ENCODE measurements around the gene LY6G5C. TPM values are rescaled to one million over a fixed set of nuclear protein-coding genes. Genes with fewer than 3 reads are reported as not detected.
"Not testable (repeated sequence)": the region's sequence is repeated elsewhere in the genome, so short reads cannot be mapped to it uniquely, and the experiment has no call there.

LY6G5C gene
- total RNA-seq, 1 donor from 2014 or later: not detected

DNA sequence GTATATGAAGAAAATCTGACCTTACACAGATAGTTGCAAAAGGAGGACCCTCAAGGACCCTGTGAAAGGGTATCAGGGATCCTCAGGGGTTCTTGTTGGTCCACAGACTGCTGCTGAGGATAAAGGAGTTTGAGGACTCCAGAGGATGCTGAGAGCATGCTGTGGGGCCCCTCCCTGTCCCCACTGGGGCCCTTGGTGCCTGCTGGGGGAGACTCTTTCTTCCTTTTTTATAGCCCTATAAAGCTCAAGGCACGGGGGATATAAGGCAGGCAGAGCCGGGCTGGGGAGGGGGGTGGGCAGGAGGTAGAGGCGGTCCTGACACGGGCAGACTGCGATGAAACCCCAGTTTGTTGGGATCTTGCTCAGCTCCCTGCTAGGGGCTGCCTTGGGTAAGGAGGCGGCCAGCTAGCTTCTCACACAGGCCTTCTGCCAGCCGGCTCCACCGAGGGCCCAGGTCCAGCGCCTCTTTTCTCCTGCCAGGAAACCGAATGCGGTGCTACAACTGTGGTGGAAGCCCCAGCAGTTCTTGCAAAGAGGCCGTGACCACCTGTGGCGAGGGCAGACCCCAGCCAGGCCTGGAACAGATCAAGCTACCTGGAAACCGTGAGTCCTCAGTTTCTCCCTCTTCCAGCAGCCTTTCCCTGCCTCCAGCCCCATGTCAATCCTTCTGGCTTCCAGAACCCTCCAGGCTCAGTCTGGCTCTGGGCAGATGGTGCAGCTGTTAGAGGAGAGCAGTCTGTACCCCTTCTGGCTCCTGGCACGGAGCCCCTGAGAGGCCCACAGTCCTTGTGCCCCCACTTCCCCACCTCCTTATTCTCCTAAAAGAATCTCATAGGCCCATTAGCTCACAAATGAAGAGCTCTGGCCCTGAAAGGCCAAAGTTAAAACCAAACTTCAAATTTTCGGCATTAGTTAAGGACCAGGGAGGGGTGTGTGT lies 34.4 kb upstream of the LY6G5C start, which contains the start of gene LY6G6D:
Gene LY6G6D, plus strand, starts transcription at position 327 of the 937 bp plus-strand sequence. Its CDS starts 8 bp downstream, at position 335.
- peaks cover 0 to 5% (median 0%) of the 10 kb centered on the region in 3 donors for H3K27me3 ChIP-seq (ENCODE audit: control insufficient read depth in 3 of 3, insufficient read depth in 3 of 3, low read length in 3 of 3)

DNA sequence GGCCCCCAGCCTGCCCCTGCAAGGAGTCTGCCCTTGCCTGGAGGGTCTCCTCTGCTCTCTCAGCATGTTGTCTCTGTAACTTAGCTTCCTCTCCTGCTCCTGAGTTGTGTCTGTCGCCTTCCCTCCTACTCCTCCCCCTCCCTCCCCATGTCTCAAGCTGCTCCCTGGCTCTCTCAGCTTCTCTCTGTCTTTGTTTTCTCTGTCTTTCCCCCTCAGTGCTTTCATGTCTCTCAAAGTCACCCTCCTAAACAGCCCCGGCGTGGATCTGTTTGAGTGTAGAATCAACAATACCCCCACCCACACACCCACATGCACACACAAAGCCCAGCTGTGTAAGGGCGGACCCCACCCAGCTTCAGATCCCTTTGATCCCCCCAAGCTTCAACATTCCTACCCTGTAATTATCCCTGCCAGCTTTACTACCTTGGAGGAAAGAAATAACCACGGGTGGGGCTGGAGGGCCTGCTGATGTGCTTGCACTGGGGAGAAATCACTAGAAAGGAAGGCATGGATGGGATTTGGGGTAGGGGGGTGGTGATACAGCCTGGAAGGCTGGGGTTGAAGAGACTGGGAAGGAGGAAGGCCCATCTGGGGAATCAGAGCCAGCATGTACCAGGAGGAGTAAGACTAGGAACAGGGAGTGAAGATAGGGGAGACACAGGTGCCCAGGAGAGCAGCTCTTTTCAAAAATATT lies 33.3 kb upstream of the LY6G5C start:
- Histone ChIP-seq H3K4me3 (ENCODE audit: low read length in 3 of 3) (no peak overlapping the region), H3K27me3 (ENCODE audit: control insufficient read depth in 3 of 3, insufficient read depth in 3 of 3, low read length in 3 of 3) (peaks cover 0 to 5% (median 0%) of the 10 kb centered on the region in 3 donors), H3K27ac (ENCODE audit: low read depth, low read length) (no peak overlapping the region), H3K9me3 (ENCODE audit: control insufficient read depth in 3 of 3, low read length in 3 of 3) (no peaks in the 10 kb centered on the region), H3K4me1 (ENCODE audit: control insufficient read depth in 3 of 3, insufficient read depth in 3 of 3, low read length in 3 of 3) (peaks cover 0 to 5% (median 0%) of the 10 kb centered on the region in 3 donors), H3K9ac (ENCODE audit: low read depth in 1 of 3, low read length in 3 of 3) (no peak overlapping the region), H3K36me3 (ENCODE audit: control insufficient read depth in 3 of 3, insufficient read depth in 3 of 3, low read length in 3 of 3) (no peaks in the 10 kb centered on the region)

More for the DNA sequence above, 34.4 kb upstream of the LY6G5C start, which contains the start of gene LY6G6D:
- no peak within 1 kb of the TSS for H3K4me3 ChIP-seq (ENCODE audit: low read length in 3 of 3)
- H3K9ac ChIP-seq (ENCODE audit: low read depth in 1 of 3, low read length in 3 of 3): no peak within 1 kb of the TSS
- no peaks in the 10 kb centered on the region for H3K36me3 ChIP-seq (ENCODE audit: control insufficient read depth in 3 of 3, insufficient read depth in 3 of 3, low read length in 3 of 3)
- peaks cover 0 to 5% (median 0%) of the 10 kb centered on the region in 3 donors for H3K4me1 ChIP-seq (ENCODE audit: control insufficient read depth in 3 of 3, insufficient read depth in 3 of 3, low read length in 3 of 3)
- H3K27ac ChIP-seq (ENCODE audit: low read depth, low read length): no peak within 1 kb of the TSS
- H3K9me3 ChIP-seq (ENCODE audit: control insufficient read depth in 3 of 3, low read length in 3 of 3): no peaks in the 10 kb centered on the region

DNA sequence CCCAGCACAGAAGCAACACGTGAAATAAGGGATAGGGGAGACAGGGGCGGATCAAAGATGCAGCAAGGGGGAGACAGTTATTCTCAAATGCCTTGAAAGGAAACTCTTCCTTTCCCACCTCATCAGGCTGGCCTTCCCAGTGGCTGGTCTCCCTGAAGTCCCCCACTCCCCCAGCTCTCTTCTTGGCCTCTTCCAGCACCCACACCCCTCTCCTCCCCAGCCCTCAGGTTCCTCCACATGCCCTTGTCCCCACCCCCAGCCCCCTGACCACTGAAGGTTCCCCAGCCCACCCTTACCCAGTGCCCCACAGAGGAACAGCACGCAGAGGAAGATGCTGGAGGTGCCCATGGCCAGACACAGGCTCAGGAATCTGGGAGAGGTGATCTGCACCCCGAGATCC lies 32.6 kb upstream of the LY6G5C start:
- H3K9me3 ChIP-seq (ENCODE audit: control insufficient read depth in 3 of 3, low read length in 3 of 3): no peaks in the 10 kb centered on the region
- peaks cover 0 to 5% (median 0%) of the 10 kb centered on the region in 3 donors for H3K27me3 ChIP-seq (ENCODE audit: control insufficient read depth in 3 of 3, insufficient read depth in 3 of 3, low read length in 3 of 3)
- no peak overlapping the region for H3K4me3 ChIP-seq (ENCODE audit: low read length in 3 of 3)
- H3K9ac ChIP-seq (ENCODE audit: low read depth in 1 of 3, low read length in 3 of 3): no peak overlapping the region
- H3K4me1 ChIP-seq (ENCODE audit: control insufficient read depth in 3 of 3, insufficient read depth in 3 of 3, low read length in 3 of 3): peaks cover 0 to 5% (median 0%) of the 10 kb centered on the region in 3 donors
- H3K27ac ChIP-seq (ENCODE audit: low read depth, low read length): no peak overlapping the region
- no peaks in the 10 kb centered on the region for H3K36me3 ChIP-seq (ENCODE audit: control insufficient read depth in 3 of 3, insufficient read depth in 3 of 3, low read length in 3 of 3)

DNA sequence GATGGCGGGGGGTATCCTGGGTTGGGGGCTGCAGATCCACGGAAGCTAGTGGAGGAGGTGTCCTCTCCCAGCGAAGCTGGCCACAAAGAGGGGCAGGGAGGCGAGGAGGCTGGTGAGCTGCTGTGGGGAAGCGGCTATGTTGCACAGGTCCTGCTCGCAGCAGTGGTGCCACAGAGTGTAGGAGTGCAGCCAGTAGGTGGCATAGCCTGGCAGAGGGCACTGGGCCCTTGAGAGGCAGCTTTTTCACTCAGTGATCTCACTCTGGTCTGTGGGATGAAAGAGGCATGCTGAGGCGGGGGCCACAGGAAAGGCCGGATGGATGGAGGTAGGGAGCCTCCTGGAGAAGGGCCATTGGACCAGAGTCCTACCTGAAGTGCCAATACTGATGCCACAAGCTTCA lies 31.4 kb upstream of the LY6G5C start:
- no peak overlapping the region for H3K9ac ChIP-seq (ENCODE audit: low read depth in 1 of 3, low read length in 3 of 3)
- H3K27ac ChIP-seq (ENCODE audit: low read depth, low read length): no peak overlapping the region
- no peaks in the 10 kb centered on the region for H3K9me3 ChIP-seq (ENCODE audit: control insufficient read depth in 3 of 3, low read length in 3 of 3)
- no peaks in the 10 kb centered on the region for H3K36me3 ChIP-seq (ENCODE audit: control insufficient read depth in 3 of 3, insufficient read depth in 3 of 3, low read length in 3 of 3)
- no peak overlapping the region for H3K4me3 ChIP-seq (ENCODE audit: low read length in 3 of 3)
- peaks cover 0 to 5% (median 0%) of the 10 kb centered on the region in 3 donors for H3K27me3 ChIP-seq (ENCODE audit: control insufficient read depth in 3 of 3, insufficient read depth in 3 of 3, low read length in 3 of 3)
- peaks cover 0 to 5% (median 0%) of the 10 kb centered on the region in 3 donors for H3K4me1 ChIP-seq (ENCODE audit: control insufficient read depth in 3 of 3, insufficient read depth in 3 of 3, low read length in 3 of 3)

DNA sequence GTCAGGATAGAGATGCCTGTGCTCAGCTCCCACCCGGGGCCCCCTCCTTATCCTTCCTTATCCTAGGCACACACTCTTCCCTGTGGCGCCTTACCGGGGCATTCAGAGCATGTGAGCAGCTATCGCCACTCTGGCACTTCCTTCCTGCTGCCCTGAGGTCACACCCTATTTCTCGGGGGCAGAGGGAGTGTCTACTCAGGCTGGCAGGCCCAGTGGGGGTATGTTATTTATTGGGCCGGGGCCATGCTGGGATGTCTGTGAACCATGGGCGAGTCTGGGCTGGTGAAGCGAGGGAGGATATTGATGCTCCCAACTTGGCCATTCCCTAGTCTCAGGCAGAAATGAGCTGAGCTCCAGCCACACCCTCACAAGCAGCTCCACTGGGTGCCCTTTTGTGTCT lies 30.4 kb upstream of the LY6G5C start:
- Histone ChIP-seq H3K36me3 (ENCODE audit: control insufficient read depth in 3 of 3, insufficient read depth in 3 of 3, low read length in 3 of 3) (no peaks in the 10 kb centered on the region), H3K9me3 (ENCODE audit: control insufficient read depth in 3 of 3, low read length in 3 of 3) (no peaks in the 10 kb centered on the region), H3K27me3 (ENCODE audit: control insufficient read depth in 3 of 3, insufficient read depth in 3 of 3, low read length in 3 of 3) (peaks cover 0 to 5% (median 0%) of the 10 kb centered on the region in 3 donors), H3K27ac (ENCODE audit: low read depth, low read length) (no peak overlapping the region), H3K9ac (ENCODE audit: low read depth in 1 of 3, low read length in 3 of 3) (no peak overlapping the region), H3K4me1 (ENCODE audit: control insufficient read depth in 3 of 3, insufficient read depth in 3 of 3, low read length in 3 of 3) (peaks cover 0 to 5% (median 0%) of the 10 kb centered on the region in 3 donors), H3K4me3 (ENCODE audit: low read length in 3 of 3) (no peak overlapping the region)

DNA sequence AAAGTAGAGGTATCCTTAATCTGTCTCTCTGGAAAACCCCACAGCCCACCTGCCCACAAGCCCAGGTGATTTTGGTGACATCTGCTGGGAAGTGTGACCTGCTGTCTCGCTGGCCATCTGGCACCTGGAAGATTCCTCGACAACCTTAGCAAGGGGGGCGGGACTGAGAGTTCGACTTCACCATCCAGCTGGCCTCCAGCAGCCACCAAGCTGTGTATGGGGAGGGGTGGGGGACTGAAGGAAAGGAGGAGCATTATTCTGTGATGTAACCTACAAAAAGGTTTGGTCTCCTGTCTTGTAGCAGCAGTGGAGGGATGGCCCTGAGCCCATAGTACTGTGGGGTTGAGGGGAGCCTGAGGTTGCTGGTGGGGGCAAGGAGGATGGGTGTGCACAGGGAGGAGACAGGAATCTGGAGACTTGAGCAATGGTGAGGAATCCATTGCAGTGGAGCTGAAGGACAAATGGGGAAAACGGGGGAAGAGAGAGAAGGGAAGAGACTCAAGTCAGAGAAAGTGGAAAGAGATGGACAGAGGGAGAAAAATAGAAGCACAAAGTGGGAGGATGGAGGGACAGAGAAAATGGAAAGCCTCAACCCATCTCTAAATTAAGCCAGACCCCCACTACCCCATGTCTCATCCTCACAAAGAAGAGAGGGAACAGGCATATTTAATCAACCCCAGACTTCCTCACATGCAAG lies 29.8 kb upstream of the LY6G5C start:
- no peak overlapping the region for H3K27ac ChIP-seq (ENCODE audit: low read depth, low read length)

DNA sequence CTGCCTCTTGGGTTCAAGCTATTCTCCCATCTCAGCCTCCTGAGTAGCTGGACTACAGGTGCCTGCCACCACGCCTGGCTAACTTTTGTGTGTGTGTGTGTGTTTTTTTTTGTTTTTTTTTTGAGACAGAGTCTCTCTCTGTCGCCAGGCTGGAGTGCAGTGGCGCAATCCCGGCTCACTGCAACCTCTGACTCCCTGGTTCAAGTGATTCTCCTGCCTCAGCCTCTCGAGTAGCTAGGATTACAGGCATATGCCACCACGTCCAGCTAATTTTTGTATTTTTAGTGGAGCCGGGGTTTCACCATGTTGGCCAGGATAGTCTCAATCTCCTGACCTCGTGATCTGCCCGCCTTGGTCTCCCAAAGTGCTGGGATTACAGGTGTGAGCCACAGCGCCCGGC lies 28.3 kb upstream of the LY6G5C start:
- H3K4me1 ChIP-seq (ENCODE audit: control insufficient read depth in 3 of 3, insufficient read depth in 3 of 3, low read length in 3 of 3); H3K36me3 ChIP-seq (ENCODE audit: control insufficient read depth in 3 of 3, insufficient read depth in 3 of 3, low read length in 3 of 3); H3K27ac ChIP-seq (ENCODE audit: low read depth, low read length); H3K4me3 ChIP-seq (ENCODE audit: low read length in 3 of 3); H3K9ac ChIP-seq (ENCODE audit: low read depth in 1 of 3, low read length in 3 of 3); H3K9me3 ChIP-seq (ENCODE audit: control insufficient read depth in 3 of 3, low read length in 3 of 3); H3K27me3 ChIP-seq (ENCODE audit: control insufficient read depth in 3 of 3, insufficient read depth in 3 of 3, low read length in 3 of 3): not testable (repeated sequence)

More for the DNA sequence above, 29.8 kb upstream of the LY6G5C start:
- Histone ChIP-seq H3K9ac (ENCODE audit: low read depth in 1 of 3, low read length in 3 of 3) (no peak overlapping the region), H3K36me3 (ENCODE audit: control insufficient read depth in 3 of 3, insufficient read depth in 3 of 3, low read length in 3 of 3) (no peaks in the 10 kb centered on the region), H3K4me3 (ENCODE audit: low read length in 3 of 3) (no peak overlapping the region), H3K4me1 (ENCODE audit: control insufficient read depth in 3 of 3, insufficient read depth in 3 of 3, low read length in 3 of 3) (peaks cover 0 to 5% (median 0%) of the 10 kb centered on the region in 3 donors), H3K9me3 (ENCODE audit: control insufficient read depth in 3 of 3, low read length in 3 of 3) (no peaks in the 10 kb centered on the region), H3K27me3 (ENCODE audit: control insufficient read depth in 3 of 3, insufficient read depth in 3 of 3, low read length in 3 of 3) (peaks cover 0 to 5% (median 0%) of the 10 kb centered on the region in 3 donors)

DNA sequence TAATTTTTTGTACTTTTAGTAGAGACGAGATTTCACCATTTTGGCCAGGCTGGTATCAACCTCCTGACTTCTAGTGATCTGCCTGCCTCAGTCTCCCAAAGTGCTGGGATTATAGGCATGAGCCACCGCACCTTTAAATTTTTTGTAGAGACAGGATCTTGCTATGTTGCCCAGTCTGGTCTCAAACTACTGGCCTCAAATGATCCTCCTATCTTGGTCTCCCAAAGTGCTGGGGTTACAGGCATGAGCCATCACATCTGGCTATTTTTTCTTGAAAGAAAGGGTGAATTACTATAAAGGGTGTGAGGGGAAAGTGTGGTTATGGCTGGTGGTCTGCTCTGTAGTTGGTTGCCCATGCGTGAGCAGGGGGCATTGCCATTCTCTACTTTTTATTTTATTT lies 27.4 kb upstream of the LY6G5C start:
- no peaks in the 10 kb centered on the region for H3K9me3 ChIP-seq (ENCODE audit: control insufficient read depth in 3 of 3, low read length in 3 of 3)

DNA sequence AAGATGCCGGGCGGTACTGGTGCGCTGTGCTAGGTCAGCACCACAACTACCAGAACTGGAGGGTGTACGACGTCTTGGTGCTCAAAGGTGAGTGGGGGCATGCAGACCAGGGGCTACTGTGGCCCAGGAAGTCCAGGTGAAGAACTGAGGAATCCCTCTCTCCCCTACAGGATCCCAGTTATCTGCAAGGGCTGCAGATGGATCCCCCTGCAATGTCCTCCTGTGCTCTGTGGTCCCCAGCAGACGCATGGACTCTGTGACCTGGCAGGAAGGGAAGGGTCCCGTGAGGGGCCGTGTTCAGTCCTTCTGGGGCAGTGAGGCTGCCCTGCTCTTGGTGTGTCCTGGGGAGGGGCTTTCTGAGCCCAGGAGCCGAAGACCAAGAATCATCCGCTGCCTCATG lies 26.8 kb upstream of the LY6G5C start:
- H3K9ac ChIP-seq (ENCODE audit: low read depth in 1 of 3, low read length in 3 of 3): no peak overlapping the region
- peaks cover 0 to 5% (median 0%) of the 10 kb centered on the region in 3 donors for H3K27me3 ChIP-seq (ENCODE audit: control insufficient read depth in 3 of 3, insufficient read depth in 3 of 3, low read length in 3 of 3)
- no peaks in the 10 kb centered on the region for H3K36me3 ChIP-seq (ENCODE audit: control insufficient read depth in 3 of 3, insufficient read depth in 3 of 3, low read length in 3 of 3)
- H3K27ac ChIP-seq (ENCODE audit: low read depth, low read length): no peak overlapping the region
- peaks cover 0 to 6% (median 0%) of the 10 kb centered on the region in 3 donors for H3K4me1 ChIP-seq (ENCODE audit: control insufficient read depth in 3 of 3, insufficient read depth in 3 of 3, low read length in 3 of 3)
- no peaks in the 10 kb centered on the region for H3K9me3 ChIP-seq (ENCODE audit: control insufficient read depth in 3 of 3, low read length in 3 of 3)
- no peak overlapping the region for H3K4me3 ChIP-seq (ENCODE audit: low read length in 3 of 3)

More for the DNA sequence above, 27.4 kb upstream of the LY6G5C start:
- Histone ChIP-seq H3K9ac (ENCODE audit: low read depth in 1 of 3, low read length in 3 of 3) (no peak overlapping the region), H3K36me3 (ENCODE audit: control insufficient read depth in 3 of 3, insufficient read depth in 3 of 3, low read length in 3 of 3) (no peaks in the 10 kb centered on the region), H3K27ac (ENCODE audit: low read depth, low read length) (no peak overlapping the region), H3K27me3 (ENCODE audit: control insufficient read depth in 3 of 3, insufficient read depth in 3 of 3, low read length in 3 of 3) (peaks cover 0 to 5% (median 0%) of the 10 kb centered on the region in 3 donors), H3K4me3 (ENCODE audit: low read length in 3 of 3) (no peak overlapping the region), H3K4me1 (ENCODE audit: control insufficient read depth in 3 of 3, insufficient read depth in 3 of 3, low read length in 3 of 3) (peaks cover 0 to 6% (median 0%) of the 10 kb centered on the region in 3 donors)
